Glomerular visceral epithelial cell (primary cell): ENCODE measurements around the gene MIPOL1.

ENCODE experiments used
- DNase-seq: peaks from one replicate; pipeline ENCODE4 v3.0.0-alpha.2; 2016; ENCODE audit errors: extremely low spot score

Gene MIPOL1

DNA sequence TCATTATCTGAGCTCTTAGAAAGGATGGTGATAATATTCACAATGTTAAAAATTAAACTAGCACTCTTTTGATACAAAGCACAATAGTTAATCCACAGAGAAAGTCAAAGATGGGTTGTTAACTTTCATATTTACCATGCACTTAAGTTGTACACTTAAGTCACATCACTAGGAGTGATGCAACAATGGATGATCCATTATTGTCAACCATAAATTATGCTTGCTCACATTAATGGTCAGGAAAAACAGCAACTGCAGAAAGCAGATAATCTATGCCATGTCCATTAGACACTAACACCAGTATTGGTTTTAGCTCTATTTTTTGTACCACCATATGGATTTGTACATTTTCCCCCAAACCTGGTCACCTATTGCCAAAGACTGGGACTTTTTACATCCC, 201.8 kb downstream of the MIPOL1 start:
- DNase-seq: no peak

DNA sequence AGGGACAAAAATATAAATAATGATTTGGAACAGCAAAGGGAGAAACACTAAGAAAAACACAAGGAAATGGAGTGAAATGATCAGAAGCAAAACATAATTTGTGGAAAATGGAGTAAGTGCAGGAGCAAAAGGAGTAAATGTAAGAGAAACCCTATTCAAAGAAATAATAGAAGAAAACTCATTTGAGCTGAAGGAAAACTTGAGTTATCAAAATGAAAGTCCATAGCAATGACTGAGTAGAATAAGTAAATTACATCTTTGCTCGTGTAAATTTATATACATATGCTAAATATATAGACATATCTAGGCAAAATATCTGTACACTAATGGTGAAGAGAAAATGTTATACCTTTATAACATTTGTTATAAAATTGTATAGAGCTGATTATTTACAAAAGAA, 203.4 kb downstream of the MIPOL1 start:
- DNase-seq: no peak

DNA sequence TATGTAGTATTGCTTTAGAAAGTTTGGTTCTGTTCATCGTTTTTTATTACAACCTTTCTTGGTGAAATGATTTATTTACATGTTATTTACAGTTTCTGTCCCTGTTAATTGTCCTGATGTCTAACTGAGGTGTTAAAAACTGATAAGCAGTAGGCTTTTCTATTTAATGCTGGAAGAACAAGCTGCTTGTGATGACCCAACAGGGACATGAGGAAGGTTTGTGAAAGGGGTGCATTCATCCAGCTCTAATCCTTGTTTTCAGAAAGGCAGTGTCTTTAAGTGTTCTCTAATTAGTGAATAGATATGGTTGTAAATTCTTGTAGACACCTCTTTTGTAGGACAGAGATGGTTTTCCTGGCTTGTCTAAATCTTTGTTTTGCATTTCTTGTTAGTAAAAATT, 205.9 kb downstream of the MIPOL1 start:
- DNase-seq: no peak

DNA sequence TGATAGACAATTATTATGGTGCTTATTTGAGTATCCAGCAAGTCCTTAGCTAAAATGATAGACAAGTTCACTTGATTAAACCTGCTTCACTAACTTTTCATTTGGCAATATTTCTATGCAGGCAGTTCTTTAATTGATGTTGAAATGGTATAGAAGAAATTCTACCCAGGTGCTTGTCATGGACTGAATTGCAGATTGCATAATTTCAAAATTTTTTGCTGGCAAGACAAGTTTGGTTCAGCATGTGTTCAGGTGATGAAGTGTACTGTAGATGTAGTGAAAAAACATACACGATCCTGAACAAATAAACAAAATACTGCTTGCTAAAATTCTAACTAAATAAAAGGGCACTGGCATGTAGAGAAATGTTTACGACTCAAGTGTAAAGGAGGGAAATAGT, 208.4 kb downstream of the MIPOL1 start:
- DNase-seq: no peak

DNA sequence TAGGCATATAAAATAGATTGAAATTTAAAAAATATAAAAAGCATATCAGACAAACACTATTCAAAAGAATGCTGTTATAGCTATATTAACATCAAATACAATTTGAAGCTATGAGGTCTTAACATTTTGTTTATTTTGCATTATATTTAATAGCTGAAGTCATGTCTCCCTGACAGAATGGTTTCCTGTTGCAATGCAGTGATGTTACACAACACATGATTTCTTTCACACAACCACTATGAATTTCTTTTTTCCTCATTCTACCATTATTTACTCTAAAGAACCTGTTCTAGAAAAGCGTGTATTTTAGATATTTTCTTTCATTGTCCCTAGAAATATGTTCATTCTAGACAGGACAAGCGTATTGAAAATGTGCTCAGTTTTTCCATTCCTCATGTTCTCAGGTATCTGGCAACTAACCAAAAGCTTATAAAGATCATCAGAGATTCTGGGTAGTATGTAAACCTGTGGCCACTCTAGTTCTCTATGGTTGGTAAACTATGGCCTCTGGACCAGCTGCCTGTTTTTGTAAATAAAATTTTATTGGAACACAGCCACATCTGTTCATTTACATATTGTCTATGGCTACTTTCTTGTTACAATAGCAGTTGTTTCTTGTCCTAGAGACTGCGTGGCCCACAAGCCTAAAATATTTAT, 213.5 kb downstream of the MIPOL1 start:
- DNase-seq: no peak

DNA sequence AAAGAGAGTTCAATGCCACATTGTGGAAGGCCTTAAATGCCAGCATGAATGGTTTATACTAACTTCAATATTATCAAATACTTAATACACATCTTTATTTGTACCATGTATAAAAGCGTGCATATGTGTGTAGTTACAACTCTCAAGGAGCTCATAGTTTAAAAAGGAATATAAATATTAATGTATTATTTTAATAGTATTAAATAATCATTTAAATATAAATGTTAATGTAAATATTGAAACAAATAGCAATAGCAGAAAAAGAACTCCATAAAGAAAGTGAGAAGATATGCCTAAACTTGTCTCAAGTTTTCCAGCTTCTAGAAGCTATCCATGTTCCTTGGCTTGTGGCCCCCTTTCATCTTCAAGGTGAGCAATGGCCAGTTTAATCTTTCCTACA, 215.3 kb downstream of the MIPOL1 start:
- DNase-seq: no peak

DNA sequence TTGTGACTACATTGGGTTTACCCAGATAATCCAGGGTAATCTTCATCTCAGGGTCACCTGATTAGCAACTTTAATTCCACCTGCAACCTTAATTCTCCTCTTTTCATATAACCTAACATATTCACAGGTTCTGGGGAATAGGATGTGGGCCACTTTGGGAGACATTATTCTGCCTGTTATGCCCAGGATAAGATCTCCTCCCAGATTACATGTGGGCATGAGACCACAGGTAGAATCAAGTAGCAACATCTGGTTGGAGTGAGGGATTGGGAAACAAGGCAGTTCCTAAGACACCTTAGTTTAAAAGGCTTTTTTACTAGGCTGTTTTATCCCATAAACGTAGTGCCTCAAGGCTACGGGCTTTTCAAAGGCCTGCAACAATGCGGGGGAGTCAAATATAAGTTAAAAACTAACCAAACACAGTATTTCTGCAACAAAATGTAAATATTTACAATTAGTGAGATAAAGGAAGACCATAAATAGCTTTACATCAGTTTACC, 215.8 kb downstream of the MIPOL1 start:
- DNase-seq: no peak

DNA sequence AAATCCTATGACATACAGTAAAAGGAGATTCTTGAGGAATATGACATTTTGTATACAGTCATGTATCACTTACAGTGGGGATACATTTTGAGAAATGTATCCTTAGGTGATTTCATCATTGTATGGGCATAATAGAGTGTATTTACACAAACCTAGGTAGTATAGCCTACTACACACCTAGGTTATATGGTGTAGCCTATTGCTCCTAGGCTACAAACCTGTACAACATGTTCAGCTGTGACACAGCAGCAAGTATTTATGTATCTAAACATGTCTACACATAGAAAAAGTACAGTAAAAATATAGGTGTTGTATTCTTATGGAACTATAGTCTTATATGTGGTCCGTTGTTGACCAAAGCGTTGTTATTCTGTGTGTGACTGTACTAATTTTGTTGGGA, 218.5 kb downstream of the MIPOL1 start:
- no peak for DNase-seq

DNA sequence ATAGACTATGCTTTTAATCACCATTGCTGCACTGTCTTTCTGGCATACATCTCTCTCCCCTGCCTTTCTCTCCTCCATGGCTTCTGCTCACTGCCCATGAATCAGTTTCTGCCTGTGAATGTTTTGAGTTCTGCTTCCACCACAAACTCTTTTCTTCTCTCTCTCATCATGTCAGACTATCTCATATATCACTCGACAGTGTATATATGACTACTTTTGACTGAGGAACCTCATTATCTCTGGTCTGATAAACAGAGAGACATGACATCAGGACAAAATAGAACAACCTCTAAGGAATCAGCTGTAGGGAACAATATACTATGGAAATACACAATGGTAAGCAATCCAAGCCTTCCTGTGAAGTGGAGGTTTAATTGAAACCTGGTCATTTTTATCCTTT, 219.4 kb downstream of the MIPOL1 start:
- no peak for DNase-seq

DNA sequence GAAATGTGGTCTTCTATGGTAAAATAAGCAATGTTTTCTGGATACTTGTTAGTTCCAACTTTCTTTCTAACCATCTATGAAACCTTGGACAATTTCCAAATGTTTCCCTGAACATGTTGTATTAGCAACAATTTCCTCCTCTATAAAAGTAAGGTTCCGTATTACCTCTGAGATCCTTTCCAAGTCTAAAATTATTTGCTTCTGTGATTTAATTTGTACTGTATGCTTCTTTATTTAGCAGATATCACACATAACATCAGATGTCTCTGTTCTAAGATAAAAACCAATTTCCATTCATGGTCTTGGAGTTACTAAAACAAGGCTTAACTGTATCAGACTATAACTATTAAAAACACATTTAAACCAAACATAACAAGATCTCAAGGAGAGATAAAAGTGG, 220.1 kb downstream of the MIPOL1 start:
- DNase-seq: no peak

DNA sequence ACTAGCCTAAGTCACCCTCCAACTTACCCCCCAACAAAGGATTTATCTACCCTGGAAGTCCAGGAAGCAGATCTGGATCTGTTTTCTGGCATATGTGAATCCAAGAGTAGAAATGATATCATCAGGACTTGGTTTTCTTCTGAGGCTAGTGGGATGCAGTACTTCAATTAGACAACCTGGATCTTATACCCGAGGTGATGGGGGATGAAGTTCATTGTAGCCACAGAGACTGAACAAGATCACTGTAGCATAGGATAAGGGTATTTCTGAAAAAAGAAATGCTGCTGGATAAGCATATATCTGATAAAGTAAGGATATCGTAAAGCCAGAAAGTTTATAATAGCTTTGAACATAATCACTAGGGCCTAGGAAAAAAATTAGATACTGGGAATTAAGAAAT, 222.9 kb downstream of the MIPOL1 start:
- no peak for DNase-seq

DNA sequence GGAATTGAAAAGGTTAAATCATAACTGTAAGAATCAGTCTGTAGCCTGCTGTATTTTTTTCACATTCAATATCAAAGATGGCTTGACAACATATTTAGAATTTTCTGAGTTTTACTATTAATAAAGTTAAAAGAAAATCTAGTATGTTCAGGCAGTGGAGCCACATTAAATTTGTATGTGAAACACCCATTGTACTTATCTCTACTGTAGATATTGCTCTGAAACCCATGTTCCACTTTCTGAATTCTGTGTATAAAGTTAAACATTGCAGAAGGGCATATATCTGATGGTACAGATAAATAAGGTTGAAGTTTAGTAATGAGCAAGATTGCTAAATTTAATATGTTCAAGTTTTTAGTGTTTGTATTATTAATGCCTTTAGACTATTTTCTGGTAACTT, 224.6 kb downstream of the MIPOL1 start:
- no peak for DNase-seq

DNA sequence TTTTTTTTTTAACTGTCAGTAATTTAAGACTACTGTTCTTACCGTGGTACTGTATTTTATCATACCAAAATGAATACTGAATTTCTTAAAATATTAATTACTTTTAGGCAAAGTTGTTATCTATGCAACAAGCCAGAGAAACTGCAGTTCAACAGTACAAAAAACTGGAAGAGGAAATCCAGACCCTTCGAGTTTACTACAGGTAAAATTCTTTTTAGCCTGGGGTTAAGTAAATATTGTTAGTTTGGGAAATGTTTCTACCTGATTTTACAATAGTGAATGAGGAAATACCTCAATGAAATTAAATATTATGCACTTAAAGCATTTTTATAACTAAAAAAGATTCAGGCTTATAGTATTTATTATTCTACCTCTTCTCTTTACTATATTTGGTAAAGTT, 225.0 kb downstream of the MIPOL1 start:
- no peak for DNase-seq

DNA sequence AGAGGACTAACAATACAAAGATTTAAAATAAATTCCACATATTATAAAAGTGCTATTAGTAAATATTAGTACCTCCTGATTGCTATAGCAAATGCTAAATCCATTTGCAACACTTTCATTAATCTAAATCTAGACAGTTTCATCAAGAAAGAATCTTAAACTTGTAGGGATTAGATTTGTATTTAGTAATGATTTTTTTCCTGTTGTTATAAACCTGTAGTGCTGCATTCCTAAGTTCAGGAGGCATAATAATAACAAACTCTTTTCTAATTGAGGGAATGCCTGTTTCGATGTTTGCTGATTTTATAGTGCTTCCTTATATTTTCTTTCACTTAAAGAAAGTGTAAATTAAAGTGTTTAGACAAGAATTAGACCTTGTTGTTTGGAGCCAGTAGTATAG, 231.2 kb downstream of the MIPOL1 start:
- no peak for DNase-seq

DNA sequence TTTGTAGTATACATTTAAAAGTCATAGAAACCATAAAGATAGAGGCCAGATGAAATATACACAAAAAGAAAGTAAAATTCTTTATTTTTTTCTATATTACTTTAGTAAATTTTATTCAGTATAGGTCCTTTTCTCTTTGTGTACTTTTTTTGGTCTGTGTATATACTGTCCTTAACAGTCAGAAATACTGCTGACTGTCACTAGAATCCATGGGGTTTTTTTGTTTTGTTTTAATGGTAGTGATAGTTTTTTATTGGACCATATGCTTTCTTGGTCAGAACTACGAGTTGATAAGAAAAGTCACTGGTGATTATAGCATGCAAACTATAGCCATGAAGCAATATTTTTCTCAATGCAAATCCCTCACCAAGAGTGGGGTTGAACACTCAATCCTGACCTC, 231.9 kb downstream of the MIPOL1 start:
- no peak for DNase-seq

DNA sequence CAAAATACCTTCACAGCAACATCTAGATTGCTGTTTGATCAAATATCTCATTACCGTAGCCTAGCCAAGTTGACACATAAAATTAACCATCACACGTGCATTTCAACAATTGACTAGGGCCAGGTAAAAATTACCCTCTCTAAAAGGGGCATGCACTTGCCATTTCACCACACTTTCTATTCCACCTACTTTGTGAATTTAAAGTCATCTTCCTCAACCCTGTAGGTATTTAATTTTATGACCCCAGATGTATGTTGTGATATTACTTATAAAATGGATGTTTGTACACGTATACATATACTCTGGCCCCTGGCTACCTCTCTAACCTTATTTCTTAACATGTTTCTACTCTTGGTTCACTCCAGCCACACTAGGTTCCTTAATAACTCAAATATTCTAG, 237.1 kb downstream of the MIPOL1 start:
- DNase-seq: no peak

DNA sequence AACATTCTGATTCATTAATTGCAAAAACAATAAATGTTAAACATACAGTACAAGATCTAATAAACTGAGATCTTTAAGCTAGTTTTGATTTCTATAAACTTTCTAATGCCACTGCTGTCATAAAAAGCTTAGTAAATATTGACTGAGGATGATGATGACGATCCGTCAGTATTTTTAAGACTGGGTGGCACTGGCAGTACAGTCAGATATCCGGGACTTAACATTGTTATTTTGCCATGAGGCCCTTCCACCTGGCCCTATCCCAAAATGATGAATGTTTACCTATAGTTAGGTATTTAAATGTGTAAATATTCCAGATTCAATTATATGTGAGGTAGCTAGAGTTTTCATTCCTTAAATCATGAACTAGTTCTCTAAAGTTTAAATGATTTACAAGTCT, 238.8 kb downstream of the MIPOL1 start:
- DNase-seq: no peak

DNA sequence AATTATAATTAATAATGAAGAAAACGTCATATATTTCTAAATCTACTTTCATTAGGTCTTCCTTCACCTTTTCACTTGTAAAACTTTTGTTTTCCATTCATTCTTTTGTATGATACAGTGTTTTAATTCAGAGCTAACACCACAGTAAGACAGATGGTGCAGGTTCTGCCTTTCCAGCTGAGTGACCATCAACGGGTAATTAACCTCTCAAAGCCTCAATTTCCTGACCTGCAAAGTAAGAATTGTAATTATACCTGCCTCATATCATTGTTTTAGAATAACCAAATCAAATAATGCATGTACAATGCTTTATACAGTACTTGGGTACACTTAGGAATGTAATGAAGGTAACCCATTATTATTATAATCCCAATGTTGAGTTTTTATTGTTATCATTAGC, 239.8 kb downstream of the MIPOL1 start:
- DNase-seq: no peak

DNA sequence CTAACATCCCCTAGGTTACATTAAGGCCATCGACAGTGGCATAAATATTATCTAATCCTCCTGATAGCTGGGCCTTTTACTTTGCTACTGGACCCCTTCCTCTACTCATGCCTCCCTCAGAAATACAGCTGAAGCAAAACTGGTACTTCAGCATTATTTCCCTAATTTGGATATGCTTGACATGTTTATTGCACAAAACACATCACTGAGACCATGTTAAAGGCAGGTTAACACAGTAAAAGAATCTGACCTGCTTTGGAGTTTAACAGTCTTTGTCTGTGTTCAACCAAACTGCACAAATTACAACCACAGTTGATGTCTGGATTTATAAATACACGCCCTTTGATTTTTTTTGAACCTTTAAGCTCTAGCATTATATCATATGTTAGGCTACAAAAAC, 240.7 kb downstream of the MIPOL1 start:
- no peak for DNase-seq

DNA sequence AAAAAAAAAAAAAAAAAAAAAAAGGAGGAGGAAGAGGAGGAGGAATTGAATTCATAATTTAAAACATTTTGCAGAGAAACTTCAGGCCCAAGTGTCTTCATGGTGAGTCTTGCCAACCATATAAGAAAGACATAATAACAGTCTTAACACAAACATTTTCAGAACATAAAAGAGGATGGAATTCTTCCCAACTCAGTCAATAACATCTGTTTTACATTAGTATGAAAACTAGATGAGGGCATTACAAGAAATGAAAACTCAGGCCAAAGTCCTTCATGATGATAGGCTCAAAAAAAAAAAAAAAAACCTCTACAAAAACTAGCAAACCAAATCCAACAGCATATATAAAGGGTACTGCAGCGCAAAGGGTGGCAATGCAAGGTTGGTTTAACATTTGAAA, 245.7 kb downstream of the MIPOL1 start:
- no peak for DNase-seq

DNA sequence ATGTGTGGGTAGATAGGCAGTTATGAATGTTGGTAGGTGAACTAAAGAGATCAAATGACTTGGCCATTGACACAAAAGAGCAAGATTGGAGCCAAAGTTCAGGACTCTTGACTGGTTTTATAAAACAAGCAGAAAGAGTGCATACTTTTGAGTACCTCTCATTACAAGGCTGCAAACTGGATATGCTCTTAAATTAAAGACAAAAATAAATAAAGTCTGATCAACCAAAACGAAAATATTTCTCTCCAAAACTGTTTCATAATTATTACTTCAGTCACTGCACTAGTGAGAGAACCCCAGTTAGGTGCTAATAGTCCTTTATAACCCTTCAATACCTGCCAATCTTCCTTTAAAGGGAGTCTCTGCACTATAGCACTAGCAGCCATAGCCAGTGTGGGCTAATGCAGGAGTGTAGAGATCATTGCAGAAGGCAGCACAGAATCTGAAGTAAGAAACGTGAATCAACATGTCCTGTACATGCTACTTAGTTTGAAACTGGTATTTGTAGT, 250.2 kb downstream of the MIPOL1 start:
- no peak for DNase-seq

DNA sequence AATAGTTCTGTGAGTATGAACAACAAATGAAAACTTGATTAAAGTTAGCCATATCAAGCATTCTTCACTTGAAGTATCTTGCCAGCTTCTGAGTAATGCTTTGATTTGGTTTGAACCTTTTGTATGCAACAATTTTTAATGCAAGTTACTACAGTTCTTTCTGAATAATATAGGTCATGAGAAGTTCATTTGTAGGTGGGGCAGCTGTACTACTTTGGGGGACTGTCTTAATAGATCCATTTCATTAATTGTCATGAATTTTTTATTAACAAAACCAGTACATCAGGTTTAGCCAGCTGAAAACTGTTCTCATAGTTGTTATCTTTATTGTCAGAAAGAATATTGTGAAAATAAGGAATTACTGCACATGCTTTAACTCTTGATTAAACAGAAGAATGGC, 254.6 kb downstream of the MIPOL1 start:
- DNase-seq: no peak

DNA sequence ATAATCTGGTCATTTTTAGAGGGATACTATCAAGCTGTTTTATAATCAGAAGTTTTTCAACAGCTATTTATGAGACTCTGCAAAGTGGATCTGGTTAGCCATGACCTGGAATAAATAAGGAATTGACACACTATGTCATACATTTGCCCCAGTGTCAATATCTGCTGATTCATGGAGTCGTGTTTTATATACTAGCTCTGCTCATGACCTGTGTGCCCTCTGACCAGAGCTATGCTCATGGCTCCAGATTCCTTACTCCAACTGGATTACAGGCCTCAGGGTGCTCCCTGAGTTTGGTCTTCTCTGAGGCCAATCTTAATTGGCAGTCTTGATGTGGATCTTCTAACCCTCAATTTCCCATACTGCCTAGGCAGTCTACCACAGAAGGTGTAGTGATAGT, 256.2 kb downstream of the MIPOL1 start:
- no peak for DNase-seq

DNA sequence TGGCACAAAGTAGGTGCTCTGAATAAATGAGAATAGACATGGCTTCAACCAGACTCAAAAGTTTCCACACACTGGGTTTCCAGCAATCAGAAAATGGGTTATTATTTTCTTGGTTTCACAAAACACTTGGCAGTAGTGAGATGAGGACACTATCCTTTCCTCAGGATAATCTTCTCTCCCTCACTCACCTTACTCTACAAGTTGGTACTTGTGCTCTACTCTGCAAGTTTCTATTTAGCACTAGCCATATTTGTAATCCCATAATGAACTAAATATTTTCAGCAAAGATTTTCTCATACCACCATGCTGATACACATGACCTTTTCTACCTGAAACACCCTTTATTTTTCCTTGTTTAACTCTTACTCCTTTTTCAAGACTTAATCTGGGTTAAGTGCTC, 259.6 kb downstream of the MIPOL1 start:
- DNase-seq: no peak
